GM12891 (cell line): Measurements from ENCODE around the gene ACBD4.

Source experiments
- PAX5 ChIP-seq: IDR thresholded peaks from 2 replicates; pipeline ENCODE4 v1.6.1; 2011; ENCODE audit warnings: low read length, moderate library complexity, mild to moderate bottlenecking; ENCODE audit not compliant: insufficient read depth, severe bottlenecking
- POLR2A ChIP-seq: IDR thresholded peaks from 2 replicates; pipeline ENCODE4 v1.6.1; 2011; ENCODE audit warnings: low read depth, low read length, control low read depth
- POLR2AphosphoS5 ChIP-seq: IDR thresholded peaks from 2 replicates; pipeline ENCODE4 v1.6.1; 2011; ENCODE audit warnings: low read depth, low read length, control low read depth
- SPI1 ChIP-seq: IDR thresholded peaks from 2 replicates; pipeline ENCODE4 v1.6.1; 2011; ENCODE audit warnings: low read depth, low read length, control low read depth
- TAF1 ChIP-seq: IDR thresholded peaks from 2 replicates; pipeline ENCODE4 v1.6.1; 2011; ENCODE audit warnings: low read depth, low read length, control low read depth

DNA sequence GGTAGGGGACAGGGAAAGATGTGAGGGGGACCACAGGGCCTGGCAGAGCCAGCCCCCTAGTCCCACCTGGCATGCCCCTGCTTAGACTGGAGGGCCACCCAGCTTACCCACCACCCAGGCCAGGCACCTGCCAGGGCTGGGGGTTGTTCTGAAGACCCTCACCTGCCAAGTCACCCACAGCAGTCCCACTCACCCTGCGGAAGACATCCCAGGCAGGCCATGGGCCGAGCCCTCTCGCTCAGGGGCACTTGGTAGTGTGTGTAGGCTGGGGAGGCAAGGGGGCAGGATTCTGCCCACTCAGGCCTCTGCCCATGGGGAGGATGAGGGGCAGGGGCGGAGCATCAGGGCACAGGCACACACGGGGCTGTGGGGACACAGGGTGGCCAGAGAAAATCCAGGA lies 7.2 kb upstream of the ACBD4 start:
- TF ChIP-seq POLR2A (no peak), TAF1 (no peak), POLR2AphosphoS5 (no peak), SPI1 (no peak), PAX5 (no peak)
